Middle frontal gyrus (tissue), 1 donor: ENCODE measurements around the gene TLCD5.

Experiments
- DNase-seq: peaks from one replicate; pipeline ENCODE4 v3.0.0-alpha.2; 2015; ENCODE audit warnings: low spot score; ENCODE audit errors: extremely low spot score

The TLCD5 gene

DNA sequence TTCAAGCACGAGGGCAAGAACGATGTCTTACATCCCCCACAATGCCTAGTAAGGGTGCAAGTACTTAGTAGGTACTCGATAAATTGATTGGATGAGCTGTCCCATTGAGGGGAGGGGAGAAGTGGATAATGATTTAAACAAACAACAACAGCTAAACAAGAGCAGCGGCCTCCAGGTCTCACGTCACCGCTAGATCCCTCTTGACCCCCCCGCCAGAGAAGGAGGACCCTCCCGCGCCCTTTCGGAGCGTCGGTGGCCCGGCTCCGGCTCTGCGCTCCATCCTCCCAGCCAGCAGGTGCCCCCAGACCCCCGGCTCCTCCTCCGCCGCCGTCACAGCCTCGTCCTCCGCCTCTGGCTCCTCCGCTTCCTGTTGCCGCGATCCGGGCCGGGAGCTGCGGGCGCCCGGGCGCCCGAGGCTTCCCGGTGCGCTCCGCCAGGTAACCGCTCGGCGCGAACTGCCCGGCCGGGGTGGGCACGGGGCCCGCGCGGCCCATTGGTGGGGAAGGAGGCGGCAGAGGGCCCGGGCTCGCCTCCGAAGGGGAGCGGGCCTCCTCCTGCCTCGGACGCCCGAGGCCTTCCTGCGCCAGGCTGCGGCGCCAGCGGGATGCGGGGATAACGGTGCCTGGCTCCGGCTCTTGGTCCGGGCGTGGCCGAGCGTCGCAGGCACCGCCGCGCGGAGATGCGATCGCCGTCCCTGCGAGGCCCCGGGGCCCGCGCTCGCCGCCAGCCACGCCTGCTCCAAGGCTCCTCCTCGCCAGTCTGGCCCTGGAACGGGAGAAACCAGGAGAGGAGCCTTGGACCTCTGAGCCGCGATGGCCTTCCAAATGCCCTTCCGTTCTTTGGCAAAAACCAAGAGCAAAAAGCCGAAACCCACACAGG, at the start of gene TLCD5:
TLCD5 (plus strand) TSS at position 368 of the 879 bp plus-strand sequence. CDS start 2,143 bp downstream, outside the sequence.
- DNase-seq = no peak

- no peak for DNase-seq
Observed at GRCh38 chr11:120279502-120279901, 45.6 kb upstream of the TLCD5 start.

GRCh38 chr11:120280600-120281051, 44.5 kb upstream of the TLCD5 start:
- DNase-seq = no peak

DNA sequence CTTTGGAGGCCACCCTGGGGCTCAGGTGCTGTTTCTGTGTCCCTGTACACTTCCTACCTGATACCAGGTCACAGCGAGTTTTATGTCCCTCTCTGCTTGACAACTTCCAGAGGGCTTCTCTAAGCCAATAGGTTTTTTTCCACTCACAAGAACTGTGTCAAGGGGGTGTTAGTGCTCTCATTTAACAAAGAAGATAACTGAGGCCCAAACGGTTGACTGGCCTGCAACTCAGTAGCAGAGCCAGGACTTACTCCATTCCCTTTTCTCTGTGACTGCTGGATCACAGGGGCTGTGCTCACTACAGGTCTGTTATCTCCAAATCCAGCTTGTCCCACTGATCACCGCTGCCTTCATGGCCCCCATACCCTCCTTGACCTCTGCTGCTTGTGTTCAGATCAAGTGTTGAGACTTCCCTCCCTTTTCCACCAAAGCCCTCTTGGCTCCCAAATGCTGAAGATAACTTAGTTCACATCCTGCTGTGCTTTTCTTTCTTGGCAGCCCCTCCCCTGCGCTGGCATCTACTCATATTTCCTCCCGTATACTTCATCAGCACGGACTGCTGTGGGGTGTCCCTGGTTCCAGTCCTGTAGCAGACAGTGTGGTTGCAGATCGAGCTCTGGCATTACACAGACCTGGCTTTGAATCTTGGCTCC, 43.8 kb upstream of the TLCD5 start:
- DNase-seq = no peak

- DNase-seq = no peak
Observed at GRCh38 chr11:120283124-120283523, 42.0 kb upstream of the TLCD5 start.

- no peak for DNase-seq
Observed at GRCh38 chr11:120284272-120284671, 40.8 kb upstream of the TLCD5 start.

GRCh38 chr11:120285256-120285655, 39.8 kb upstream of the TLCD5 start:
- no peak for DNase-seq

- DNase-seq = no peak
Observed at GRCh38 chr11:120288021-120288420, 37.1 kb upstream of the TLCD5 start.

DNA sequence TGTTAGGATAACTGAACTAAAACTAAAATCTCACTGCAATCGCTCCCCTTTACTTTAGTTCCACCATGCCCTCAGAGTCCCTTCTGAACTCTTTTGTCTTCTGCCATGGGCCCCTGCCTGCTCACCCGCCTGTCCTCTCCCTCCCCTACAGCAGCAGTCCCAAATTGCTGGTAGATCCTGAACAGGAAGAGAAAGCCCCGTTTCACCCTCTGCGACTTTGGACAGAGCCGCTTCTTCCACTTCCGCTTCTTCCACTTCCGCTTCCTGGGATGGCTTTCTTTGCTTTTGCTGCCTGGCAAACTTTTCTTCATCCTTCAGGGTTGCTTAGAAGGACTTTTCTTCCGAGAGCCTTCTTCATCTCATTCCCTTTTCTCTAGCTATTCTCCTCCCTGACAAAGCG, 35.7 kb upstream of the TLCD5 start:
- DNase-seq = no peak

DNA sequence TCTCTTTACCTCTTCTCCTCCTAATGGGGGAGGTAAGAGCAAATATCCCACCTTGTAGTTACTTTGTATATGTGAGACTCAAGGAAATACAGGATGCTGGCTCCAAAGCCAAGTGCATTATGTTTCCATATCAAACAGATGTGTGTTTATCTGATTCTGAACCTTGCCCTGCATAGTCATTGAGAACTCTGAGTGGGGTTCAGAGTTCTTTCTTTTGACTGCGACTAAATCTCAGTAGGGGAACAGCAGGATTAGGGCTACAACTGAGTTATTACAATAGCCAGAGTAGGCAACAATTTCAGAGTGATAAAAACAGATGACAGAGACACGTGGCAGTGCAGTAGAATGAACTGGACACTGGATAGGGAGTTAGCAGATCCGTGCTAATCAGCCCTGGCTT, 34.1 kb upstream of the TLCD5 start:
- no peak for DNase-seq

DNA sequence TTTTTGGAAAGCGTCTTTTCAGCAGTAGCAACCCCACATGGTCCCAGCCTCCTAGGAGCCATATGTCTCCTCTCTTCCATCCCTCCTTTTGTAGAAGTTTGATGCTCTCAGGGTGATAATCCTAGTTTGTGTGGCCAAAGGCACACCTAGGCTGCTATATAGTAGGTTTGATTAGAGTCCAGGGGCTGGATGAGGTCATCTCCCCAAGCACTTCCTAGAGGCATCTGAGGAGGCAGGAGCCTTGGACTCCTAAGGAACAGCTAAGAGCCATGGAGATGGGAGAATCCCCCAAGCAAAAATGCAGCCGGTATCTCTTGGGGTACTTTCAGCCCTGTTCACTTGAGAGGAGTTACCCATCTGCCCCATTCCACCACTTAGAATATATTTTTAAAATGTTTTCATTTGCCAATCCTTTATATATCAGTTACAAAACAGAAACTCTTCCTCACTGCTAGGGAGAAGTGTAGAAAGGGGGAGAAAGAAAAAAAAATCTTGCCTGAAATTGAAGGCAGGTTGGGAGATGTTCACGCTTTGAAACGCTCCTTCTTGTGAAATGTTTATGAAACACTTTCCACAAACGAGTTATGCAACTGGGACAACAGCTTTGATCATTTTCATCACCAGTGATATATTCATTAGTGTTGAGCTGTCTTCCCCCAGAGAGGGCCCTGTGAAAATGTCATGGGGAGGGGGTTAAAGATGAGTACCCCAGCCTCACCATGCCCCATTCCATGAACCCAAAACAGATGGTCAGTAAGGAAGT, 31.9 kb upstream of the TLCD5 start:
- DNase-seq = no peak

GRCh38 chr11:120294096-120294495, 31.0 kb upstream of the TLCD5 start:
- DNase-seq = no peak

DNA sequence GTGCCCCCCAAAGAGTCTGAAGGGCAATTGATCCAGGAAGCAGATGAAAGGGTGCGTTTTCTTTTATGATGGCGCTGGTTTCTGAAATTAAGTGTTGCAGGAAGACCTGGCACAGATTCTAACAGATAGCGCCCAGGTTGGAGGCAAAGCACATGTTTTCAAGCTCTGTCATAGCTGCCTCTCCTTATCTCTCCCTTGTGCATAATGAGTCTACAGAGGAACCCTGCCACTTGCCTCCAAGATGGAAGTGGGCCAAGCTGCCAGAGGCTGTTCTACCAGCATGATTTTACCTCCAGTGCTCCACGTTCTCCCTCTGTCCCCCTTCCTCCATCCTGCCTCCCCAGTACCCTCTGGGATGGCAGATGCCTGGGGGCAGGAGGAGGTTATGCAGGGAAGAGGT, 30.0 kb upstream of the TLCD5 start:
- no peak for DNase-seq

GRCh38 chr11:120296554-120296953, 28.5 kb upstream of the TLCD5 start:
- DNase-seq = no peak

GRCh38 chr11:120298461-120298860, 26.6 kb upstream of the TLCD5 start:
- DNase-seq = no peak

- no peak for DNase-seq
Observed at GRCh38 chr11:120302001-120302805, 22.9 kb upstream of the TLCD5 start.

- no peak for DNase-seq
Observed at GRCh38 chr11:120303004-120303637, 22.0 kb upstream of the TLCD5 start.

DNA sequence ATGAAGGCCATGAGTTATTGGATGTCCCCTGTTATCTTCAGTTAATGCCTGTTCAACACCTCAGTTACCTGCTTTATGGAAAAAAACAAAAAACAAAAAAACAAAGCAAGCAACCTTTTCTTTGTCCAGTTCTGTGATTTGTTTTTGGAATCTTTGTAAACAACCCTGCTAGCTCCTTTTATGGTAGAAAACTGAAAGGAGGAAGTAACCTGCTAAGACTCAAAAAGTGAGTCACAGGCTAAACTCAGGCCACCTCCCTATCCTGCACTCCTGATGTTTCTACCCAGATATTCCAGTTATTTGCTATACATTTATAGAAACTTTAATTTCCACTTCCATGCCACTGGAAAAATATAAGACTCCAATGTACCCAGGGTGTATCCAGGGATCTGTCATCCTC, 20.6 kb upstream of the TLCD5 start:
- DNase-seq = no peak

DNA sequence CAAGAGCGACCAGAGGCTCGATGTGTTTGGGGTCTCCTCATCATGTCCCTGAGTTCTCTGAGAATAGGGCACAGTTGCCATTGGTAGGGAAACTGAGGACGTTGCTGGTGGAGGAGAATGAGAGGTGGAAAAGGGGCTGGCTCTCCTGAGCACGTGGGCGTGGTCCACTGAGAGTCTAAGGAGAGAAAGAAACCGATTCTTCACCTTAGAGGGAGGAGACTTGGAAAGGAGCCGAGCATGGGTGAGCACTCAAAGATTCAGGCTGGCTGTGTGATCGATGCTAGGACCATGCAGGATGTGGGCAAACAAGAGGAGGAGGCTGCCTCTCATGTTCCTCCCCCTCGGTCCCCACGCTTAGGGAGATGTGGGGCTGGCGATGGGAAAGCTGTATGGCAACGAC, 19.8 kb upstream of the TLCD5 start:
- no peak for DNase-seq

DNA sequence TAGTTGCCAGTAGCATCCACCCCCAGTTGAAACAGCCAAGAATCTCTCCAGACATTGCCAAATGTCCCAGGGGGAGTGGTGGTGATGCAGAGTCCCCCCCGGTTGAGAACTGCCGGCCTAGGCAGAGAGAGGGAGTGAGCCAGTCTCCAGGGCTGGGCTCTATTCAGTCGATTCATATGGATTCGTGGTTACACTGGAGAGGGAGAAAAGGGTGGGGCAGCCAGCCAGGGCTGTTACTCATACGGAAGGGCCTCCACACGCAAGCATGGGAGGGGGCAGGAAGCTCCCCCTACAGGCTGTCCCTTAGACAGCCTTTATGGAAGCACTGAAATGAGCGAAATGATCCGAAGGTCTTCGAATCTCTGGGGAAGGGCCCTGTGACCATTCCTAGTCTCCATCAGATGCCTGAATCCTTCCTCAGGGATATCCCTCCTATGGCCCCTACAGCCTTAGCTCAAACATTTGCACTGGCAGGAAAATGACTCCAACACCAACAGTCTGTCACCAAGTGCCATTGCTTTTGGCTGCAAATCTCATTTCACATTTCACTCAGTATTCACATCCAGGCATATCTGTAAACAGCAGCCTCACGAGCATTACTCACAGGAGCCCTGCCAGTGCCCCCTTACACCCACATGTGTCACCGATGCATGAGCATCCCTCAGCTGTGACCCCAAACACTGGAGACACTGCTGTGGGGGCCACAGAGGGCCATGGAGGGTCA, 18.4 kb upstream of the TLCD5 start:
- no peak for DNase-seq
